Dendritic cell treated with granulocyte-macrophage colony-stimulating factor and Interleukin-4, amounts not matched to agents 40 ng/mL and 50 ng/mL, for 4 days (primary cell): ENCODE measurements around the gene DUOX2.
"Not testable (repeated sequence)": the region's sequence is repeated elsewhere in the genome, so short reads cannot be mapped to it uniquely, and the experiment has no call there.

ENCODE experiments used
- H3K27ac Mint-ChIP-seq: one replicate; pipeline ENCODE4 v1.8.0; 2022; ENCODE audit warnings: mild to moderate bottlenecking, mixed read lengths
- H3K27me3 Mint-ChIP-seq: one replicate; pipeline ENCODE4 v1.8.0; 2022; ENCODE audit warnings: mild to moderate bottlenecking, mixed read lengths
- H3K36me3 Mint-ChIP-seq: one replicate; pipeline ENCODE4 v1.8.0; 2022; ENCODE audit warnings: low read depth, mixed read lengths
- H3K4me1 Mint-ChIP-seq: one replicate; pipeline ENCODE4 v1.8.0; 2022; ENCODE audit warnings: low read depth, mixed read lengths
- H3K4me3 Mint-ChIP-seq: one replicate; pipeline ENCODE4 v1.8.0; 2022; ENCODE audit warnings: mild to moderate bottlenecking, moderate library complexity, mixed read lengths
- H3K9me3 Mint-ChIP-seq: one replicate; pipeline ENCODE4 v1.8.0; 2022; ENCODE audit warnings: mixed read lengths
- intact Hi-C: fragments of 100-400 bp; cut with micrococcal nuclease; formaldehyde crosslinking; loops from one replicate; pipeline ENCODE4 v1.15.0; 2022

DUOX2 gene

DNA sequence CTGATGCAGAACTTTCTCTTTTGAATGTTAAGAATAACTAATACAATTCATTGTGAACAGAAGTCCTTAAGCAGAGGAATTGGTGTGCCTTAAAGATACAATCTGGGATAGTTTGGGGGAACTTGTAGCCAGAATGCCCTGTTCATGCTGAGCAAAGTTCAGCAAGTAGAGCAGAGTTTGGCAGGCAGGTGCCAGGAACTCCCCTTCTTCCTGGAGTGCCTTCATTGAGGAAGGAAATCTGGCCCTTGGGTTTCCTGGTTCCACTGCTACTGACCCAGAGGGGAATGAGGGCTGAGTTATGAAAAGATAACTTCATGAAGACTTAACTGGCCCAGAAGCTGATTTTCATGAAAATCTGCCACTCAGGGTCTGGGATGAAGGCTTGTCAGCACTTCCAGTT, 40.4 kb downstream of the DUOX2 start:
- H3K27ac Mint-ChIP-seq, H3K27me3 Mint-ChIP-seq, H3K9me3 Mint-ChIP-seq, H3K4me3 Mint-ChIP-seq, intact Hi-C loops, H3K4me1 Mint-ChIP-seq: not testable (repeated sequence)
- H3K36me3 Mint-ChIP-seq = peaks cover 26% of the 10 kb centered on the region

DNA sequence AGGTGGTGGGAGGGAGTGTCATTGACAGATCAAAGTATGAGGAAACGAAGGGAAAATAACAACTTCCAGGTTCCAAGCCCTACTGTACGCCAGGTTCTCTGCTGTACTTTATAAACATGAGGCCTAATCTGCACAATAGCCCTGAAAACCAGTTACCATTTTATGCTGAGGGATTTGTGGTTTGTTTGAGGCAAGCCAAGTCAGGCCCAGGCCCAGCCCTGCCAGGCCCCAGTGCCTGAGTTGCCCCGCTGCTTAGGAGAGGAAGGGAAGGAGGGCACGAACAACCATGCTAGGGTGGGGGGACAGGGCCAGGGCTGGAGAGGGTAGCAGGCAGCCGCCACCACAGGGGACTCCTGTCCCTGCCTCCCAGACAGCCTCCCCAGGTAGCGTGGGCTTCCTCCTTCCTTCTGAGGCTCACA, 44.0 kb downstream of the DUOX2 start:
- H3K4me1 Mint-ChIP-seq, H3K4me3 Mint-ChIP-seq, H3K27me3 Mint-ChIP-seq, H3K9me3 Mint-ChIP-seq, H3K27ac Mint-ChIP-seq, intact Hi-C loops: not testable (repeated sequence)
- H3K36me3 Mint-ChIP-seq = peaks cover 55% of the 10 kb centered on the region

DNA sequence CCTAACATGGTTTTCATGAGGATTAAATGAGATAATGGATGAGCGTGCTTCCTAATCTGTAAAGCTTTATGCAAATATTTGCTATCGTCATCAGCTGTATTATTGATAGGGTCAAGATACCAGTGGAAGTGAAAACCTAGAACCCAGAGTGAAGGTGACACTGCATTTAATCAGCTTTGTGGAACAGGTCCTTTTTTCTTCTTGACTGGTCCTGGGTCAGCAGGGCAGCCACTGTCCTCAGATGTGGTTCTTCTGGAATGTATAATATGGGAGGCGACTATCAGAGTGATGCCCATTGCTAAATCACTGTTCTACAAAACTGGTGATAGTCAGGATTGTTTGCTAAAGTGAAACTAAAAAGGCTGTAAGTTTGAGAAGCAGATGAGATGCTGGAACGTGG, 49.6 kb downstream of the DUOX2 start:
- H3K36me3 Mint-ChIP-seq = peaks cover 60% of the 10 kb centered on the region
- intact Hi-C loops = no loop called here

DNA sequence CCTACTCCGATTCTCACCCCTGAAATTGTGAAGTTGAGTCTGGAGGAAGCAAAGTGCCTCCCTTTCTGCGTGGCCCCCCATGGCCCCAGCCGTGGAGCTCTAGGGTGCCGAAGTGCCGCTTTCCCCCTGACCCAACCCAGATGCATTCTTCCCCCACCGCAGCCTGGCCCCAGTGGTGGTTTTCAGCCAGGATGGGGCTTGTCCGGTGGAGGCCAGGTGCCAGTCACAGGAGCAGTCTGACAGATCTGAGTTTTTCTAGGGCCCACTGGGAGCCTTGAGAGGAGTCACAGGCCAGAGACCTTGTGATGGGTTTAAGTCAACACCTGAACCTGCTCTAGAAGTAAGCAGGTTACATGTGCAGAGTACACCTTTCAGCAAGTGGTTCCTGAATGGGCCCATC, 51.7 kb downstream of the DUOX2 start:
- intact Hi-C loops, H3K9me3 Mint-ChIP-seq, H3K27ac Mint-ChIP-seq, H3K4me3 Mint-ChIP-seq, H3K27me3 Mint-ChIP-seq: not testable (repeated sequence)
- H3K36me3 Mint-ChIP-seq = peaks cover 48% of the 10 kb centered on the region
- peaks cover 19% of the 10 kb centered on the region for H3K4me1 Mint-ChIP-seq

More for the DNA sequence above, 49.6 kb downstream of the DUOX2 start:
- no peaks in the 10 kb centered on the region for H3K27me3 Mint-ChIP-seq
- no peaks in the 10 kb centered on the region for H3K9me3 Mint-ChIP-seq
- no peak overlapping the region for H3K27ac Mint-ChIP-seq
- peaks cover 9% of the 10 kb centered on the region for H3K4me1 Mint-ChIP-seq
- no peak overlapping the region for H3K4me3 Mint-ChIP-seq

DNA sequence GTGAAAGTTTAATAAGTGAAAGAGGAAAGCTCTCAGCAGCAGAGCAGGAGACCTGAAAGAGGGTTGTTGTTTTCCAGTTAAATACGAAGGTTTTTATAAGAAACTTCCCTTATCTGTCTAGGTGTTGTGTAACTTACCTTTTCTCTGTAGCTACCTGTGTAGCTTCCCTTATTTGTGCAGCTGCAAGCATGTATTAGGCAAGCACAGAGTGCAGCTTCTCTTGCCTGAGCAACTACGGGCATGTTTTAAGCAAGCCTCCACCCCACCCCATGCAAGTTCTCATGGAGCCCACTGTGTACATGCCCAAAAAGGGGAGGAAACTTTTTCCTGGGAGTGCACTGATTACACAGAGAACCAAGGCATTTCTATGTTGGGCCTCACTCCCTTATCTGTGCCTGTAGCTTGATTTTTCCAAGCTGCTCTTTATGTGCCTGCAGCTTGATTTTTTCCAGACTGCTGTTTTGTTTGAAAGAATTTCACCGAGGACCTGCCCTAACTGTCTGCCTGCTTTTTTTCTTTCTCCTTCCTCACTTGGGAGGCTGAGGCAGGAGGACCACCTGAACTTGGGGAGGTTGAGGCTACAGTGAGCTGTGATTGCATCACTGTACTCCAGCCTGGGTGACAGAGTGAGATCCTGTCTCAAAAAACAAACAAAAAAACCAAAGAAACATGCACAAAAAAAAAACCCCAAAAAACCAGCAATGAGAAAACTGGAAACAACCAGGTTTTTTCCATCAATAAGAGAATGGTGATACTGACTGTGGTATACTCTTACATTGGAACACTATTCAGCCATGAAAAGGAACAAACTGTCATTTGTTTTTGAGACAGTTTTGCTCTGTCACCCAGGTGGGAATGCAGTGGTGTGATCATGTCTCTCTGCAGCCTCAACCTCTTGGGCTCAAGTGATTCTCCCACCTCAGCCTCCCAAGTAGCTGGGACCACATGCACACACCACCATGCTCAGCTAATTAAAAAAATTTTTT, 55.0 kb downstream of the DUOX2 start:
- H3K27ac Mint-ChIP-seq, H3K4me3 Mint-ChIP-seq, H3K9me3 Mint-ChIP-seq, H3K27me3 Mint-ChIP-seq, intact Hi-C loops: not testable (repeated sequence)
- peaks cover 29% of the 10 kb centered on the region for H3K36me3 Mint-ChIP-seq
- peaks cover 19% of the 10 kb centered on the region for H3K4me1 Mint-ChIP-seq

DNA sequence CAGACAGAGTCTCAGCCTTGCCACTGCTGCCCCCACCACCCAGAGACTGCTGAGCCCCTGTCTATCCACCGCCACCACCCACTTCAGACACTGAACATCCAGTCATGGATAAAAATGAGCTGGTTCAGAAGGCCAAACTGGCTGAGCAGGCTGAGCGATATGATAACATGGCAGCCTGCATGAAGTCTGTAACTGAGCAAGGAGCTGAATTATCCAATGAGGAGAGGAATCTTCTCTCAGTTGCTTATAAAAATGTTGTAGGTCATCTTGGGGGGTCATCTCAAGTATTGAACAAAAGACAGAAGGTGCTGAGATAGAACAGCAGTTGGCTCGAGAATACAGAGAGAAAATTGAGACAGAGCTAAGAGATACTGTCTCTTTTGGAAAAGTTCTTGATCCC, 61.3 kb downstream of the DUOX2 start:
- H3K9me3 Mint-ChIP-seq = not testable (repeated sequence)

DNA sequence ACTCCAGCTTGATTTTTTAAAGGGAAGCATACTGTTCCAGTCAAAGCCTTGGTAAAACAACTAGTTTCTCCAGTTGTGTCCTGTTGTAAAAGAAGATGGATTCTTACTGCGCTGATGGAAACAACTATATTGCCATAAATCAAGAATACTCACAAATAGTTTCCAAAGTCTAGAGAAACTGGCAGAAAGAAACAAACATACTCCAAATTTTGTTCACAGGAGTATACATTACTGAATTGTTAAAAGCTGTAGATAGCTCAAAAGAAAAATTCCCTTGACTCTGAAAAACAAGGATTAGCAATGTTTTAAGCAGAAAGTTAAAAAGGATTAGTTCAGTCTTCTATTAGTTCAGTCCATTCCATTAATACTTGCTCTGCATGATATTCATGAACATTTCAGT, 63.4 kb downstream of the DUOX2 start:
- H3K36me3 Mint-ChIP-seq = peaks cover 18% of the 10 kb centered on the region

More for the DNA sequence above, 61.3 kb downstream of the DUOX2 start:
- H3K27me3 Mint-ChIP-seq, intact Hi-C loops, H3K4me3 Mint-ChIP-seq: not testable (repeated sequence)
- Mint-ChIP-seq H3K27ac (peak overlapping the region; percentile 22), H3K36me3 (peaks cover 18% of the 10 kb centered on the region), H3K4me1 (peaks cover 34% of the 10 kb centered on the region)

DNA sequence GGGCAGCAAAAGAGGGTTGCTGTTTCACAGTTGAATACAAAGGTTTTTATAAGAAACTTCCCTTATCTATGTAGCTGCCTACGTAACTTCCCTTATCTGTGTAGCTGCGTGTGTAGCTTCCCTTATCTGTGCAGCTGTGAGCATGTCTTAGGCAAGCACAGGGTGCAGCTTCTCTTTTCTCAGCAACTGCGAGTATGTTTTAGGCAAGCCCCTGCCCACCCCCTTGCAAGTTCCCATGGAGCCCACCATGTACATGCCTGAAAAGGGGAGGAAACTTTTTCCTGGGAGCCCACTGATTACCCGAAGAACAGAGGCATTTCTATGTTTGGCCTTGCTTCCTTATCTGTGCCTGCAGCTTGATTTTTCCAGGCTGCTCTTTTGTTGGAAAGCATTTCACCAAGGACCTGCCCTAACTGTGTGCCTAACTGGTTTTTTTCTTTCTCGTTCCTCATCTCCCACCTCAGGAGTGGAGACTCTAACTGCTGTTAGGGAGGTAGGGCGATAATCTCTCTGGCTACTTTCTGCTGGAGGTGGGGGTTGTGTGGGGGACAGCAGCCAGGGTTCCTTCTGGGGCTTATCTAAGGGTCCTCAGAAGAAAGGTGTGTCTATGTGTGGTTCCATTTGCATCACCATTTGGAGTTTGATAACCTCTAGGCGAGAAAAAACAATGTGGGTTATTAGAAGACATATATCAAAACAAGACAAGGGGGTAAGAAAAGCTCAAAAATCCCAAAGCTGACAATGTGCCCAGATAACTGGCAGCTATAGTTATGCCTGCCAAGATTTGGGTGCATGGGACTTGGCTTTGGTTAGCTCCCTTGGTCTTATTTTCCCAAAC, 65.0 kb downstream of the DUOX2 start:
- Mint-ChIP-seq H3K9me3 (no peaks in the 10 kb centered on the region), H3K27ac (peak overlapping the region; percentile 96), H3K36me3 (peaks cover 18% of the 10 kb centered on the region), H3K4me1 (peaks cover 49% of the 10 kb centered on the region), H3K4me3 (peak overlapping the region; percentile 57), H3K27me3 (no peaks in the 10 kb centered on the region)
- intact Hi-C loops = no loop called here

More for the DNA sequence above, 63.4 kb downstream of the DUOX2 start:
- peaks cover 38% of the 10 kb centered on the region for H3K4me1 Mint-ChIP-seq
- H3K4me3 Mint-ChIP-seq = no peak overlapping the region
- no peaks in the 10 kb centered on the region for H3K27me3 Mint-ChIP-seq
- H3K9me3 Mint-ChIP-seq = no peaks in the 10 kb centered on the region
- intact Hi-C loops = no loop called here
- H3K27ac Mint-ChIP-seq = peak overlapping the region; percentile 56

DNA sequence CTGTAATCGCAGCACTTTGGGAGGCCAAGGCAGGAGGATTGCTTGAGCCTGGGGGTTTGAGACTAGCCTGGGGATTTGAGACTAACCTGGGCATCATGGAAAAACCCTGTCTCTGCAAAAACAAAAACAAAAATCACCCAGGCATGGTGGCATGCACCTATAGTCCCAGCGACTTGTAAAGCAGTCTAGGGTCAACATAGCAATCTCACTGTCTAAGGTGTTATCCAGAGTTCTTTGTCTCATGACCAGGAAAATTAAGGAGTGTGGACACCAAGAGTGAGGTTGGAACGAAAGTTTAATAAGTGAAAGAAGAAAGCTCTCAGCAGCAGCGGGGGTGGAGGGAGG, 65.6 kb downstream of the DUOX2 start:
- H3K36me3 Mint-ChIP-seq = peaks cover 17% of the 10 kb centered on the region
- intact Hi-C loops, H3K27me3 Mint-ChIP-seq, H3K9me3 Mint-ChIP-seq: not testable (repeated sequence)
- peaks cover 49% of the 10 kb centered on the region for H3K4me1 Mint-ChIP-seq
- peak overlapping the region; percentile 57 for H3K4me3 Mint-ChIP-seq
- peak overlapping the region; percentile 96 for H3K27ac Mint-ChIP-seq

DNA sequence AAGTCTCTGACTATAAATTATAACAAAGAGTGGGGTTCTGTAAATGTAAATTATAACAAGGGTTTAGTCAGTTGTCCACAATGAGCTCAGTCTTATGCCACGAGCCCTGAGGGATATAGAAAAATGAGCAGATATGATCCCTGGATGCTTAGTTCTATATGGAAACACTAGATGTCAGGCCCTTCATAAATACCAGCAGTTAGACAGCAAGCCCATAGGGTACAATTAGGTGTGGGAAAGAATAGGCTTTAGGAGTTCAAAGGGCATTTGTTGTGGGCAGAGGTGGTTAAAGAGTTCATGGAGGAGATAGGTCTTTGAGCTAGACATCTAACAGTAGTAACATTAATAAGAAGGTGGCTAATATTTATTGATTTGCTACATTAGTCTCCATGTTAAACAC, 69.7 kb downstream of the DUOX2 start:
- H3K9me3 Mint-ChIP-seq, H3K36me3 Mint-ChIP-seq, H3K27me3 Mint-ChIP-seq, H3K4me3 Mint-ChIP-seq, H3K27ac Mint-ChIP-seq, intact Hi-C loops: not testable (repeated sequence)
- peaks cover 38% of the 10 kb centered on the region for H3K4me1 Mint-ChIP-seq

DNA sequence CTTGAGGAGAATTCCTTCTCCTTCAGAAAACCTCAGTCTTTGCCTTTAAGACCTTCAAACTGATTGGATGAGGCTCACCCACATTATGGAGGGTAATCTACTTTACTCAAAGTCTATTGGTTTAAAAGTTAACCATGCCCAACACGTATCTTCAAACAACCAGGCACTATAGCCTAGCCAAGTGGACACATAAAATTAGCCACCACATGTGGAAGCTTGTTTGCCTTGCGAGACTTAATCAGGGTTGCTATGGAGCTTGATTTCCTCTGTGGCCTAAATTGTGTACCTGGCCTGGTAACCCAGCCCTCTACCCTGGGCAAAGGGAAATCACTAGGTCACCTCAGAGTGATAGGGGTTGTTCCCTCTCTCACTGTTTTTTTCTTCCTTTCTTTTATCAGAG, 71.1 kb downstream of the DUOX2 start:
- intact Hi-C loops, H3K27ac Mint-ChIP-seq, H3K4me3 Mint-ChIP-seq, H3K36me3 Mint-ChIP-seq, H3K27me3 Mint-ChIP-seq, H3K9me3 Mint-ChIP-seq: not testable (repeated sequence)
- peaks cover 28% of the 10 kb centered on the region for H3K4me1 Mint-ChIP-seq
